Tibial nerve (tissue), 4 donors: ENCODE measurements around the gene SRGAP2C.
"Not testable (repeated sequence)": the region's sequence is repeated elsewhere in the genome, so short reads cannot be mapped to it uniquely, and the experiment has no call there.

Experiments used
- CTCF ChIP-seq, 5 experiments: fragments of 200-600 bp in 3 of 5; fragments of 450-650 bp in 2 of 5; sonication (generic) in 3 of 5; IDR thresholded peaks; one replicate each; pipeline ENCODE4 v1.5.1; 2016 to 2019; ENCODE audit warnings: antibody characterized with exemption in 5 of 5, mild to moderate bottlenecking in 3 of 5, moderate library complexity in 2 of 5
- EP300 ChIP-seq, 2 donors: sonication (generic); formaldehyde crosslinking; IDR thresholded peaks; one replicate each; pipeline ENCODE4 v1.6.1; 2017; ENCODE audit warnings: antibody characterized with exemption in 2 of 2, mild to moderate bottlenecking in 1 of 2
- POLR2A ChIP-seq, 2 donors: fragments of 450-650 bp; IDR thresholded peaks; one replicate each; pipeline ENCODE4 v1.6.1; 2017; ENCODE audit warnings: antibody characterized with exemption in 2 of 2, mild to moderate bottlenecking in 2 of 2, moderate library complexity in 2 of 2

GRCh38 chr1:121167225-121167738, 17.5 kb upstream of the SRGAP2C start:
- not testable (repeated sequence) for TF ChIP-seq CTCF, POLR2A, EP300 (IDR thresholded peaks at IDR 0.05)
